HT-29 (cell line): Measurements from ENCODE around the gene PTN. TPM values are rescaled to one million over a fixed set of nuclear protein-coding genes. Genes with fewer than 3 reads are reported as not detected.

Experiments used
- DNase-seq: peaks from one replicate; pipeline ENCODE4 v3.0.0-alpha.2; 2015; ENCODE audit warnings: low spot score
- total RNA-seq: library from RNA; depleted of rRNA; stranded (reverse); fragments of >200 nt; shearing (Covaris generic); gene quantifications from 2 replicates; pipeline ENCODE4 v1.2.3, GENCODE V29; 2014

Gene PTN
- total RNA-seq, 1 experiment from 2014 or later, result not detected

- DNase-seq, result no peak
These were observed 18.5 kb downstream of the PTN start for GRCh38 chr7:137324796-137325696.

GRCh38 chr7:137316648-137317353, 26.7 kb downstream of the PTN start:
- no peak for DNase-seq

DNA sequence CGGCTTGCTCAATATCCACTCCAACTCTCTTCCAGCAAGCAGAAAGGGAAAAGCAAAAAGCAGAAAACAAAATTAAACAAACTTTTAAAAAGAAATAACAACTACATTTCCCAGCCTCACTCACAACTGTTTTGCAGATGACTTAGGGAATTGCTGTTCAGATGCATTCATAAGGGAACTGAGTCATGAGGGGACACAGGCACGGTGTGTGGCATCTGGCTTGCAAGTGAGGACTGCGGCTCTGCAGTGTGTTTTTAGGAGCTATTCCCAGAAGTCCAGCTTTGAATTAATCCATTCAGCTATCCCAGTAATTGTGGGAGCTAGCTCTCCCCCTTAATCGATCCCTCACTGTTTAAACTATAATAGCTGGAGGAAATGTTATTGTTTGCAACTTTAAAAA, 30.3 kb downstream of the PTN start:
- DNase-seq, result no peak

DNA sequence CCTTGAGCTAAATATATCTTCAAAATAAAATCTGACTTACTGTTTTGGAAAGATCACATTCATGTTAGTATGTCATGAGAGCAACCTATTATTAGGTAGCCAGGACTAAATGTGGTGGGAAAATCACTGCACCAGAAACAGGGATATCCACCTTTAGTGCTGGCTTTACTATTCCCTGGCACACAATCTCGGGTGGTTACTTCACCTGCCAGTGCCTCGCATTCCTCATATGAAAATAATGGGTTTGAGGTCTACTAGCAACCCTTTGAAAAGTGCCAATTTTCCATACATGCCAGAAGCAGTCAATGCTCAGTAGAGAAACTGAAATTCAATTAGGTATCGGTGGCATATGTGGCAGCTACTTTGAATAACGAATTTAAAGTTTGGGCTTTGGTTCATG, 36.8 kb downstream of the PTN start:
- DNase-seq, result no peak

DNA sequence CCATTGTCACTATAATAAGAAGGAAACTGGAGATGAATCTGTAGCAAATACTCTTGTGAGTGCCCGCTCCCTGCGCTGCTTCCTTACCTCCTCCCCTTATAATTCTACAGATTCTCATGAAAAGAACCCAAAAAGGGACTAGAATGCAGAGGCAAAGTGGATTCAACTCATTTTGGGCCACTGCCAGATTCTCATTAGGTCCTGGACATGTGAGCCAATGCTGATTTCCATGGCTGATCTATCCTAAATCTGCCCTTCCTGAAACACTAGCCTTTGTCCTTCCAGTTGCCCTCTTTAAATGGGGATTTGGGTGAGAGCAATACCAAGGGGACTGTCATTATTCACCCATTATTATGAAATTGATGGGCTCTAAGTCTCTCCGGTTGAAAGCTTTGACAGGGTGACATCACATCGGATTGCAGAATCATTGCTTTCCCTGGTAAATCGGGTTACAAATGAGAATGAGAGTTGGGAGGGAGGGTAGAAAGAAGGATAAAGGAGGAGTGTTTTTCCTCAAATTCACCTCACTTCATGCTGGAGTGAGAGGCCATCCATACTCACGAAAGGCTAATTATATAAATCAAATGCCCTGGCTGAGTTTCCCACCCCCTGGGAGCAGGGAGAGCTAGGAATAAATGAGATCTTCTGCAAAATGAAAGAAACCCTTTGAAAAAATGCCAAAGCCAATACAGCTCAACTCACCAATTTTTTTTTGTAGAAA, 37.5 kb downstream of the PTN start:
- no peak for DNase-seq

- no peak for DNase-seq
These were observed 38.8 kb downstream of the PTN start for GRCh38 chr7:137304624-137305235.

GRCh38 chr7:137304165-137304564, 39.4 kb downstream of the PTN start:
- no peak for DNase-seq

DNA sequence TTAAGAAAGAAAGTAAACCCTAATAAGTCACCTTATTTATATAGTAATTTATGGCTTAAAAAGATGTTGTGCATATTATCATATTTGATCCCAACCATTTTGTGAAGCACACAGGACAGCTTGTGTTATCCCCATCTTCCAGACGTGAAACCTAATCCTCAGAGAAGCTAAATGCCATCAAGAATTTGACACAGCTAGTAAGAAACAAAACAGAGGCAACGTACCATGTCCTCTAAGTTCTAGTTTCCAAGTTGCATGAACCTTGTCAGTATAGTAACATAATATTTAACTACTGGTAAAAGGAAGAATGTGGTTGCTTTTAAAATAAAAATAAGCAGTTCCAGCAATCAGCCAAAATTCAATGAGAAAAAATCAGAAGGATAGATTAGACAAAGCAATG, 41.5 kb downstream of the PTN start:
- no peak for DNase-seq

DNA sequence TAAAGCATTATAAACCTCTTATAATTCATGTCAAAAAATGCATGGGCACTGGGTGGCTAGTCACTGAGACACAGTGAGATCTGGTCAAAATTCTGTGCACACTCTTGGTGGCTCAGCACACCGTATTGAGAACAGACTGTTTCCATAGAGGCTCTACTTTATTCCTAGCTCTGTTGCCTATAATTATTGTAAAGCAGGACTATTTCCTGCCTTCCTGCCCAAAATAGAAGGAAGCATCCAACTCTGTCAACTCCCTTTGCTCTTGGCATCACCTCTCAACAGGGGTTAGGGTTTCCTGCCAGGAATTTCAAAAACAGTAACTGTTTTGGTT, 45.1 kb downstream of the PTN start:
- no peak for DNase-seq

DNA sequence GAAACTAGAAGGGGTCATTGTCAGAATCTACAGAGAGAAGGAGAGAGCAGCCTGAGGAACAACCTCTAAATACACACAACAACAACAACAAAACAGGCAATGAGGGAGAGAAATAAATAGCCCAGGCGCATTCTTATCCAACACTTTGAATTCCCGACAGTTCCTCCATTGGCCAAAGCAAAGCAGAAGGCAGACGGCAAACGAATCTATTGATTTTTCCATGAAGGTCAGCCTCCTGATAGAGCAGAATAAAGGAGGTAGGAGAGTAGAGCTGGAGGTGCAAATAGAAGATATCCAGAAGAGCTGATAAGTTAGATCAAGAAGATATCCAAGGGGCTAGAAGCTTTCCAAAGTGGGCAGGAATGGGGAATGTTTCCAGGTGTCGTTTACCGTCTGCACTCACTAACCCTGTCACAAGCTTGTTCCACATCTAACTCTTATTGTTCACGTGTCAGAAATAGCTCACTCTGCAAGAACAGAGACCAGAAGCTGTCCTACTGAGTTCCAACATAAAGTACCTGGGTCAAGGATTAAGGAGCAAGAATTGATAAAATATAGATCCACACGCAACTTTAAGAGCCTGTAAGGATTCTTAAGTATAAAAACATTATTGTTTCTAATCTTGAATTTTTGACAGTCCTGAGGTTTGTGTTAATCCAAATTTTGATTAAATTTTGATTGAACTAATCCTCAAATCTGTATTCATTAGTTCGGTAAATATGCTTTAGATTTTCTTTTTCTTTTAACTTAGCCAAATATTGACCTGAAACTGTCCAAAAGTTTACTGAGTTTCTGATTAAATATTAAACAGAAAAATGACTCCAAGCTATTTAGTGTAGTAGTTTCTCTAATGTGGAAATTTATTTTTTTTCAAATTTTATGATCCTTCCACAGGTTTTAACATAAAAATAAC, 45.7 kb downstream of the PTN start:
- no peak for DNase-seq

- DNase-seq, result no peak
These were observed 47.0 kb downstream of the PTN start for GRCh38 chr7:137296576-137296975.

DNA sequence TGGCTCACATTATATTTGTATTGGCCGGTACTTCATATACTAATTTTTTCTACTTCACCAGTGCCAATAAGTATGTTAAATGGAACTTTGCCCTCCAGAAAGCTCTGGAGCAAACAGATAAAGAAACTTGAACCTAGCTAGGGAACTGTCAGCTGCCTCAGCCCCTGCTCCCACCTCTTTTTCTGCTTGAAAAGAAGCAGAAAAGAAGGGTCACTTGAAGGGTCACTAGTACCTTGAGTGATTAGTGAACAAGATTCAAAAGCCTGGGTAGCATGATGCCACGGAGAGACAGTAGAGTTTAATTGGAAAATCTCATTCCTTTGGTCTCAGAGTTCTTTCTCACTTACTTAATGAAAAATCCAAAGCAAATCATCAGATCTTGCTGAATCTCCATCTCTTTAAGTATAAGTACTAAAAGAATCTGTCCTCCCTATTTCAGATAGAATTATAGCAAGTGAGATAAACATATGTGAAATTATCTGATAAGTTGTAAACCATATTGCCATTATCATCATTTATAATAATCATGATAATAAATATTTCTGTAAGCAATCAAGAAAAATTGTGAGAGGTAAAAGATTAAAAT, 47.7 kb downstream of the PTN start:
- DNase-seq, result no peak

- DNase-seq, result no peak
These were observed 54.4 kb downstream of the PTN start for GRCh38 chr7:137289101-137289500.

DNA sequence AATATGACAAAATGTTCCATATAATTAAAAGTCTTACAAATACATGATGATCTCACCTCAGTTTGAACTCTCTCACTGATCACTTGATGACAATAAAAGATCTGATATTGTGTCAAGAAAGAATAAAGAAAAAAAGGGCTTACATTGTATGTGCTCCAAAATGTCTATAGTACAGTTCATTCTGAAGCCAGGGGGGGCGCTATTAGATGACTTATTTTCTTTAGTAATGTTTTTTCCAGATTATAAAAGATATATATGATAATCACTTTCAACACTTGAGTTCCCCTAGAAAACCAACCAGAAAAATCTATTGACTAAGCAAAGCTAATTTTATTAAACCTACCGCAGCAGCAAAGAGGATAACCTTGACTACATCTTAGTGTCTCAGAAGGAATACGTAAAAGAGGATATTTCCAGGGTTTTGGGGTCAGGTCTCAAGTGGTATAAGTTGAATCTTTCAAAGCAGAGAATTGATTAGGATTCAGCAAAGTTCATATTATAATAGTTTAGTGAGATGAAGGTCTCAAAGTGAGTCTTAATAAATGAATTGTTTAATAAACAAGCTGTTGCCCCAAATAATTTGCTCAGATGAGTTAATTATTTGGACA, 55.8 kb downstream of the PTN start:
- peak; percentile 20 for DNase-seq

DNA sequence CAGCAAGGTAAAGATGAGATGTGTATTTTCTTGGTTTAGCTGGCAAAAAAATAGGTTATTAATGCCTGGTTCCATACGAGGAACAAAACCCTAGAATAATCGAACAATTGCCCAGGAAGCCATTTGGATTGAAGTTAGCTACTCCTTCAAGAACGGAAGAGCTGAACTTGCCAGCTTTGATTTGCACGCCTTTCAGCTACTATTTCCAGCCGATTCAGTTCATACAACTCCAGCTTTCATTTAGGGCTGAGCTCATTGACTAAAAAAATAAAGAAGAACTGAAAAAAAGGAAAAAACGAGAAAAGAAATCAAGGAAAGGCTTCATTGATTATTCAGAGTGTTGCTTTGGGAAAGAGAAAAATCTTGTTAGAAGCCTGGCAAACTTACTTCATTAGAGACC, 60.4 kb downstream of the PTN start:
- no peak for DNase-seq

DNA sequence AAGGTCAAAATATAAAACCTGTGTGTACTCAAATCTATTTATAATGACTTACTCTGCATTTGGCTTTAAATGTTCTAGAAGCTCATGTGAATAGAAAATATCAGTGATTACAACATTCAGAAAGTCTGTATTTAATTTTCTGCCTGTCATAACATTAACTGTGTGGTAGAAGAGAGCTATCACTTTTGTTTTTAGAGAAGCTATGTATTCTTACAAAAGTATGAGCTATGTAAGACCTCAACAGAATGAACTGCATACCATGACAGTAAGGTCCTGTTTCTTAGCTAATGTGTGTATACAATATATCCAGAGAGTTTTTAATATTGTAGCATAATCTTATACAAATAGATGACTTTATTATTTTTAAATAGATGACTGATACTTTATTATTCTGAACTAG, 61.5 kb downstream of the PTN start:
- no peak for DNase-seq

DNA sequence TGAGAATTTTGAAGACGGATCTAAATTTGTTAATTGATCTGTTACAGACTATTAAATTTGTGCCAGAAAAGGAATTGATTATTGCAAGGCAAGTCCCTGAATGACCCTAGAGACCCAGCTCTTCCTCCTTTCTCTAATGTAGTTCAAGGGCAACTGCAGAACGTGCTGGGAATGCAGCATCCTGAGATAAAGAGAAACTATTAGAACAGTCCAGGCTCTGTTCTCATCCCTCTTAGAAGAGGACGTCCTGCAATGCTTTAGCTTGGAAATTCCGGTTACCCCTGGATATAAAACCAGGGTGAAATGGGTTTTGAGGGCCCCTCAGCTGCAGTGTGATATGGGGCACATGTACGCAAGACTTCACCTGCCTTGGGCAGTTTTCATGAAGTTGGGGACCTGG, 67.3 kb downstream of the PTN start:
- DNase-seq, result no peak

DNA sequence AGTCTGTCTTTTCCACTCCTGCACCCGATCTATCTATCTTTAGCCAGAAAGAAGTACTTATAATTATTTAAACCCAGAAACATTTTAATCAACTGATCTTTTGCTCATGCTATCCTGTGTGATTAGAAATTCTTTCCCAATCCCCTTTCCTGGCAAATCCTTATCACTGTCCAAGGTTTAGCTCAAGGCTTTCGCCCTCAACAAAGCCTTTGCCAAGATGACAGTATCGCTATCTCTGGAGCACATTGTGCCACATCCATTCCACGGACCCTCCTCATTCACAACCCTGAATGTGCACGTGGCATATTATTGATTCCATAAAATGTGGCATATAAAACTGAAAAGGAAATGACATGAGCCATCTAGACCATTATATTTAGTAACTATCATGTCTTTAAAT, 71.3 kb downstream of the PTN start:
- no peak for DNase-seq

- DNase-seq, result no peak
These were observed 74.3 kb downstream of the PTN start for GRCh38 chr7:137269240-137269639.
